SK-N-SH (cell line): ENCODE data around the gene JAKMIP3. TPM values are rescaled to one million over a fixed set of nuclear protein-coding genes. Genes with fewer than 3 reads are reported as not detected.

Source experiments
- CTCF ChIA-PET: fragments of 300-600, 350-600 bp; formaldehyde crosslinking; extraction: SDS; loops from one replicate; lab custom pipeline; 2021; lab: Yijun Ruan, JAX
- POLR2A ChIA-PET: fragments of 350-600 bp; sonication (Branson Sonifier 250); formaldehyde crosslinking; extraction: SDS; loops from one replicate; lab custom pipeline; 2020; ENCODE audit warnings: antibody characterized with exemption, inconsistent platforms; lab: Yijun Ruan, JAX
- DNase-seq: peaks from one replicate; pipeline ENCODE4 v3.0.0; 2012
- H2AFZ ChIP-seq: fragments of 200-600 bp; sonication (generic); 2 replicates; pipeline ENCODE4 v1.8.1; 2016; ENCODE audit warnings: antibody characterized with exemption, mild to moderate bottlenecking, low read depth
- H3F3A ChIP-seq: fragments of 200-600 bp; sonication (generic); replicated peaks from 2 replicates; pipeline ENCODE3; 2016; ENCODE audit warnings: antibody characterized with exemption, mild to moderate bottlenecking; ENCODE audit not compliant: insufficient read depth
- H3K27ac ChIP-seq, 2 experiments: fragments of 200-500 bp in 1 of 2; fragments of 200-600 bp in 1 of 2; sonication (Bioruptor generic) in 1 of 2; sonication (generic), shearing (Covaris generic) in 1 of 2; 2 replicates each; pipeline versions ENCODE4 v1.5.1 to v1.6.1; 2014 to 2016; ENCODE audit warnings: low read depth in 2 of 2, inconsistent platforms in 1 of 2, low read length in 1 of 2, mild to moderate bottlenecking in 1 of 2, mixed read lengths in 1 of 2
- H3K27me3 ChIP-seq: fragments of 200-600 bp; sonication (generic), shearing (Covaris generic); 2 replicates; pipeline ENCODE4 v1.6.1; 2016; ENCODE audit warnings: mixed run types; ENCODE audit not compliant: insufficient read depth
- H3K36me3 ChIP-seq, 2 experiments: fragments of 200-500 bp in 1 of 2; fragments of 200-600 bp in 1 of 2; sonication (Bioruptor generic) in 1 of 2; sonication (generic) in 1 of 2; replicated peaks in 1 of 2; 2 replicates each; pipeline versions ENCODE3 to v1.5.1; 2014 to 2016; ENCODE audit warnings: low read length in 1 of 2, mild to moderate bottlenecking in 1 of 2; ENCODE audit not compliant: insufficient read depth in 2 of 2, control insufficient read depth in 1 of 2
- H3K4me1 ChIP-seq, 2 experiments: fragments of 200-500 bp in 1 of 2; fragments of 200-600 bp in 1 of 2; sonication (Bioruptor generic) in 1 of 2; sonication (generic), shearing (Covaris generic) in 1 of 2; 2 replicates each; pipeline versions ENCODE4 v1.5.1 to v1.6.1; 2014 to 2016; ENCODE audit warnings: low read depth in 1 of 2, low read length in 1 of 2, mixed run types in 1 of 2; ENCODE audit not compliant: insufficient read depth in 2 of 2, control insufficient read depth in 1 of 2
- H3K4me2 ChIP-seq: fragments of 200-600 bp; sonication (generic), shearing (Covaris generic); 2 replicates; pipeline ENCODE4 v1.6.1; 2017; ENCODE audit warnings: mixed run types
- H3K4me3 ChIP-seq, 2 experiments: fragments of 200-500 bp in 1 of 2; fragments of 200-600 bp in 1 of 2; sonication (Bioruptor generic) in 1 of 2; sonication (generic), shearing (Covaris generic) in 1 of 2; 2 replicates each; pipeline versions ENCODE4 v1.5.1 to v1.8.1; 2014 to 2016; ENCODE audit warnings: low read depth in 2 of 2, inconsistent platforms in 1 of 2, low read length in 1 of 2, mild to moderate bottlenecking in 1 of 2, mixed read lengths in 1 of 2, moderate library complexity in 1 of 2
- H3K79me2 ChIP-seq: fragments of 200-600 bp; sonication (generic); 2 replicates; pipeline ENCODE4 v1.8.1; 2017; ENCODE audit warnings: mild to moderate bottlenecking; ENCODE audit not compliant: insufficient read depth
- H3K9ac ChIP-seq: fragments of 200-600 bp; sonication (generic); 2 replicates; pipeline ENCODE4 v1.6.1; 2017; ENCODE audit warnings: mixed run types
- H3K9me2 ChIP-seq: fragments of 200-600 bp; sonication (generic); 2 replicates; pipeline ENCODE4 v1.6.1; 2017; ENCODE audit warnings: mixed run types
- H3K9me3 ChIP-seq: fragments of 200-600 bp; sonication (generic); 2 replicates; pipeline ENCODE4 v1.6.1; 2017; ENCODE audit warnings: mixed run types, mild to moderate bottlenecking, moderate library complexity
- H4K20me1 ChIP-seq: fragments of 200-600 bp; sonication (generic); 2 replicates; pipeline ENCODE4 v1.6.1; 2017; ENCODE audit warnings: mild to moderate bottlenecking, mixed run types; ENCODE audit not compliant: insufficient read depth
- CHD2 ChIP-seq: fragments of 150-350 bp; IDR thresholded peaks from 2 replicates; pipeline ENCODE4 v1.6.1; 2018; ENCODE audit warnings: low read length; ENCODE audit not compliant: partially characterized antibody
- EP300 ChIP-seq, 2 experiments: IDR thresholded peaks; 2 replicates each; pipeline versions ENCODE4 v1.4.0 to v1.6.1; 2012; ENCODE audit warnings: borderline replicate concordance in 1 of 2, low read depth in 1 of 2, low read length in 1 of 2
- FOXJ3 ChIP-seq: sonication (generic); formaldehyde crosslinking; IDR thresholded peaks from 2 replicates; pipeline ENCODE4 v1.5.1; 2020; ENCODE audit warnings: mild to moderate bottlenecking, missing genetic modification reagents
- GATA2 ChIP-seq: sonication (generic); formaldehyde crosslinking; IDR thresholded peaks from 2 replicates; pipeline ENCODE4 v1.5.0; 2020; ENCODE audit warnings: mild to moderate bottlenecking, missing genetic modification reagents
- MXI1 ChIP-seq: IDR thresholded peaks from 2 replicates; pipeline ENCODE4 v1.6.1; 2012; ENCODE audit warnings: mild to moderate bottlenecking, low read depth, low read length, improper control_type of control experiment
- NRF1 ChIP-seq: IDR thresholded peaks from 2 replicates; pipeline ENCODE4 v1.6.1; 2012; ENCODE audit warnings: low read depth, mild to moderate bottlenecking, low read length
- RAD21 ChIP-seq: IDR thresholded peaks from 2 replicates; pipeline ENCODE4 v1.6.1; 2012; ENCODE audit warnings: mild to moderate bottlenecking, low read length
- SMC3 ChIP-seq: IDR thresholded peaks from 2 replicates; pipeline ENCODE4 v1.6.1; 2012; ENCODE audit warnings: low read depth, low read length, improper control_type of control experiment
- TAF1 ChIP-seq: IDR thresholded peaks from 2 replicates; pipeline ENCODE4 v1.6.1; 2012; ENCODE audit warnings: low read depth, mild to moderate bottlenecking, low read length, moderate library complexity, borderline replicate concordance
- TCF12 ChIP-seq: IDR thresholded peaks from 2 replicates; pipeline ENCODE4 v1.4.0; 2012
- TEAD4 ChIP-seq: IDR thresholded peaks from 2 replicates; pipeline ENCODE4 v1.4.0; 2012; ENCODE audit warnings: mild to moderate bottlenecking, borderline replicate concordance; ENCODE audit not compliant: insufficient read depth
- YY1 ChIP-seq: IDR thresholded peaks from 2 replicates; pipeline ENCODE4 v1.4.0; 2012; ENCODE audit warnings: low read depth, mild to moderate bottlenecking
- WGBS: methylation state at CpG from one replicate; pipeline ENCODE4 v1.1.6; 2017; ENCODE audit warnings: low lambda C conversion rate; 5-methylcytosine and 5-hydroxymethylcytosine counted together
- polyA plus RNA-seq, 3 experiments: library from polyadenylated mRNA; depleted of rRNA; stranded (reverse); fragments of >200 nt; gene quantifications; 2 replicates each; pipeline ENCODE4 v1.2.3, GENCODE V29; 2012
- TF ChIP-seq, protein P1 (sequence below): IDR thresholded peaks from 2 replicates; pipeline ENCODE4 v1.4.0; 2012; ENCODE audit warnings: low read depth, borderline replicate concordance
- TF ChIP-seq, protein P2 (sequence below): IDR thresholded peaks from 2 replicates; pipeline ENCODE4; 2012
- TF ChIP-seq, protein P3 (sequence below): fragments of 200-600 bp; sonication (generic); IDR thresholded peaks from 2 replicates; pipeline ENCODE4 v1.6.1; 2017; ENCODE audit warnings: antibody characterized with exemption, mild to moderate bottlenecking, moderate library complexity

JAKMIP3 gene
- polyA plus RNA-seq, 1 of the 3 experiments (the other 2 are of a cell fraction): 0.02 TPM

DNA sequence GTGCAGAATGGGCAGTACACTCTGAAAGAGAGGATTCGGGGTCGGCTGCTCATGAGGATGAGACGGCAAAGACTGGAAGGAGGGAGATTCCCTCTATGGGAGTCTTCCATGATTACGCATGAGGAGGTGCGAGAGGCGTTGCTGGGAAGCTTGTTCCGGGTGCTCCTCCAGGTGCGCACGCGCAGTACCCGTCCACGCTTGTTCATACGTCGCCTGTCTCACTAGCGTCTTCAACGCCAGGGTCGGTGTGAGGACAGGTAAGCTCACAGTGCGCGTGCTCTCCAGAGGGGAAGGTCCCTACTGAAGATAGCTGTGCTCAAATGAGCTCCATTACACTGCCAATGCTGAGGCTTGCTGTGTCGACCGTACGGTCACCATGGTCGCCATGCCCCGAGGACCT, 44.7 kb upstream of the JAKMIP3 start:
- ChIA-PET POLR2A (no interaction called here), CTCF (interaction anchor here (1.0 to 2.7 kb wide), 3 partner anchors 14 to 122 kb away, joined by 3 to 27 read pairs (median 4); no protein-coding TSS in a partner anchor)
- Histone ChIP-seq H3K27me3 (no peaks in the 10 kb centered on the region), H3K27ac (no peak overlapping the region), H3F3A (no peaks in the 10 kb centered on the region), H3K4me2 (no peak overlapping the region), H3K4me3 (no peak overlapping the region), H3K9ac (no peak overlapping the region), H3K36me3 (no peaks in the 10 kb centered on the region), H2AFZ (no peak overlapping the region), H3K9me2 (no peaks in the 10 kb centered on the region), H3K79me2 (no peaks in the 10 kb centered on the region), H4K20me1 (no peaks in the 10 kb centered on the region), H3K4me1 (peaks cover 0 to 9% of the 10 kb centered on the region in 2 experiments; a peak in 1 of 4 replicates), H3K9me3 (no peaks in the 10 kb centered on the region)
- TF ChIP-seq CHD2 (no peak), YY1 (no peak), FOXJ3 (no peak), GATA2 (no peak), TAF1 (no peak), NRF1 (no peak), MXI1 (no peak), TEAD4 (no peak), RAD21 (no peak), EP300 (IDR thresholded peaks at IDR 0.05; ENCODE audit: borderline replicate concordance in 1 of 2, low read depth in 1 of 2, low read length in 1 of 2) (no peak), SMC3 (no peak), TCF12 (no peak)
- TF ChIP-seq, protein P1, sequence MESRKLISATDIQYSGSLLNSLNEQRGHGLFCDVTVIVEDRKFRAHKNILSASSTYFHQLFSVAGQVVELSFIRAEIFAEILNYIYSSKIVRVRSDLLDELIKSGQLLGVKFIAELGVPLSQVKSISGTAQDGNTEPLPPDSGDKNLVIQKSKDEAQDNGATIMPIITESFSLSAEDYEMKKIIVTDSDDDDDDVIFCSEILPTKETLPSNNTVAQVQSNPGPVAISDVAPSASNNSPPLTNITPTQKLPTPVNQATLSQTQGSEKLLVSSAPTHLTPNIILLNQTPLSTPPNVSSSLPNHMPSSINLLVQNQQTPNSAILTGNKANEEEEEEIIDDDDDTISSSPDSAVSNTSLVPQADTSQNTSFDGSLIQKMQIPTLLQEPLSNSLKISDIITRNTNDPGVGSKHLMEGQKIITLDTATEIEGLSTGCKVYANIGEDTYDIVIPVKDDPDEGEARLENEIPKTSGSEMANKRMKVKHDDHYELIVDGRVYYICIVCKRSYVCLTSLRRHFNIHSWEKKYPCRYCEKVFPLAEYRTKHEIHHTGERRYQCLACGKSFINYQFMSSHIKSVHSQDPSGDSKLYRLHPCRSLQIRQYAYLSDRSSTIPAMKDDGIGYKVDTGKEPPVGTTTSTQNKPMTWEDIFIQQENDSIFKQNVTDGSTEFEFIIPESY: no peak
- TF ChIP-seq, protein P2, sequence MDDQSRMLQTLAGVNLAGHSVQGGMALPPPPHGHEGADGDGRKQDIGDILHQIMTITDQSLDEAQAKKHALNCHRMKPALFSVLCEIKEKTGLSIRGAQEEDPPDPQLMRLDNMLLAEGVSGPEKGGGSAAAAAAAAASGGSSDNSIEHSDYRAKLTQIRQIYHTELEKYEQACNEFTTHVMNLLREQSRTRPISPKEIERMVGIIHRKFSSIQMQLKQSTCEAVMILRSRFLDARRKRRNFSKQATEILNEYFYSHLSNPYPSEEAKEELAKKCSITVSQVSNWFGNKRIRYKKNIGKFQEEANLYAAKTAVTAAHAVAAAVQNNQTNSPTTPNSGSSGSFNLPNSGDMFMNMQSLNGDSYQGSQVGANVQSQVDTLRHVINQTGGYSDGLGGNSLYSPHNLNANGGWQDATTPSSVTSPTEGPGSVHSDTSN: no peak
- TF ChIP-seq, protein P3, sequence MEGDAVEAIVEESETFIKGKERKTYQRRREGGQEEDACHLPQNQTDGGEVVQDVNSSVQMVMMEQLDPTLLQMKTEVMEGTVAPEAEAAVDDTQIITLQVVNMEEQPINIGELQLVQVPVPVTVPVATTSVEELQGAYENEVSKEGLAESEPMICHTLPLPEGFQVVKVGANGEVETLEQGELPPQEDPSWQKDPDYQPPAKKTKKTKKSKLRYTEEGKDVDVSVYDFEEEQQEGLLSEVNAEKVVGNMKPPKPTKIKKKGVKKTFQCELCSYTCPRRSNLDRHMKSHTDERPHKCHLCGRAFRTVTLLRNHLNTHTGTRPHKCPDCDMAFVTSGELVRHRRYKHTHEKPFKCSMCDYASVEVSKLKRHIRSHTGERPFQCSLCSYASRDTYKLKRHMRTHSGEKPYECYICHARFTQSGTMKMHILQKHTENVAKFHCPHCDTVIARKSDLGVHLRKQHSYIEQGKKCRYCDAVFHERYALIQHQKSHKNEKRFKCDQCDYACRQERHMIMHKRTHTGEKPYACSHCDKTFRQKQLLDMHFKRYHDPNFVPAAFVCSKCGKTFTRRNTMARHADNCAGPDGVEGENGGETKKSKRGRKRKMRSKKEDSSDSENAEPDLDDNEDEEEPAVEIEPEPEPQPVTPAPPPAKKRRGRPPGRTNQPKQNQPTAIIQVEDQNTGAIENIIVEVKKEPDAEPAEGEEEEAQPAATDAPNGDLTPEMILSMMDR: no peak
- no peak for DNase-seq
- WGBS: 81% methylated on average over 24 of the region's 24 CpGs
